ENCODE results near the gene PIMREG.

Gene PIMREG

GRCh38 chr17:6491071-6491700 lies 46.9 kb downstream of the PIMREG start:
- TF ChIP-seq TAF1 (IDR thresholded peaks at IDR 0.05; ENCODE audit: low read depth, low read length) (no peak), POLR2AphosphoS5 (IDR thresholded peaks at IDR 0.05; ENCODE audit: low read depth, low read length) (no peak), SPI1 (IDR thresholded peaks at IDR 0.05; ENCODE audit: low read depth, low read length) (no peak), POLR2A (IDR thresholded peaks at IDR 0.05; ENCODE audit: low read depth, low read length) (no peak), PAX5 (IDR thresholded peaks at IDR 0.05; ENCODE audit: insufficient read depth, low read length, severe bottlenecking) (no peak), POU2F2 (IDR thresholded peaks at IDR 0.05; ENCODE audit: low read depth, low read length) (no peak)
- FAIRE-seq = no peak
- DNase-seq (ENCODE audit: insufficient read length, low spot score) = no peak

- TF ChIP-seq SPI1 (IDR thresholded peaks at IDR 0.05; ENCODE audit: low read depth, low read length) (no peak), PAX5 (IDR thresholded peaks at IDR 0.05; ENCODE audit: insufficient read depth, low read length, severe bottlenecking) (no peak), POU2F2 (IDR thresholded peaks at IDR 0.05; ENCODE audit: low read depth, low read length) (no peak), TAF1 (IDR thresholded peaks at IDR 0.05; ENCODE audit: low read depth, low read length) (no peak), POLR2A (IDR thresholded peaks at IDR 0.05; ENCODE audit: low read depth, low read length) (no peak), POLR2AphosphoS5 (IDR thresholded peaks at IDR 0.05; ENCODE audit: low read depth, low read length) (no peak)
- DNase-seq (ENCODE audit: insufficient read length, low spot score) (no peak), FAIRE-seq (no peak)
These were observed 48.8 kb downstream of the PIMREG start for GRCh38 chr17:6492892-6493674.

- DNase-seq (ENCODE audit: insufficient read length, low spot score) = no peak
- TF ChIP-seq POLR2A (IDR thresholded peaks at IDR 0.05; ENCODE audit: low read depth, low read length) (no peak), POU2F2 (IDR thresholded peaks at IDR 0.05; ENCODE audit: low read depth, low read length) (no peak), SPI1 (IDR thresholded peaks at IDR 0.05; ENCODE audit: low read depth, low read length) (no peak), POLR2AphosphoS5 (IDR thresholded peaks at IDR 0.05; ENCODE audit: low read depth, low read length) (no peak), PAX5 (IDR thresholded peaks at IDR 0.05; ENCODE audit: insufficient read depth, low read length, severe bottlenecking) (no peak)
- no peak for FAIRE-seq
These were observed 50.1 kb downstream of the PIMREG start for GRCh38 chr17:6494239-6494941.

GRCh38 chr17:6495450-6496115 lies 51.3 kb downstream of the PIMREG start:
- FAIRE-seq (peak; percentile 26), DNase-seq (ENCODE audit: insufficient read length, low spot score) (no peak)
- TF ChIP-seq POLR2A (IDR thresholded peaks at IDR 0.05; ENCODE audit: low read depth, low read length) (no peak), TAF1 (IDR thresholded peaks at IDR 0.05; ENCODE audit: low read depth, low read length) (no peak), POU2F2 (IDR thresholded peaks at IDR 0.05; ENCODE audit: low read depth, low read length) (no peak), SPI1 (IDR thresholded peaks at IDR 0.05; ENCODE audit: low read depth, low read length) (no peak), PAX5 (IDR thresholded peaks at IDR 0.05; ENCODE audit: insufficient read depth, low read length, severe bottlenecking) (no peak), POLR2AphosphoS5 (IDR thresholded peaks at IDR 0.05; ENCODE audit: low read depth, low read length) (no peak)

GRCh38 chr17:6496116-6496481 lies 51.8 kb downstream of the PIMREG start:
- DNase-seq (ENCODE audit: insufficient read length, low spot score) (no peak), FAIRE-seq (peak; percentile 67)
- TF ChIP-seq POLR2AphosphoS5 (IDR thresholded peaks at IDR 0.05; ENCODE audit: low read depth, low read length) = no peak
- TF ChIP-seq POU2F2 (IDR thresholded peaks at IDR 0.05; ENCODE audit: low read depth, low read length) = peak; percentile 76; the same call in 1 of the 2 replicates

- FAIRE-seq (no peak), DNase-seq (ENCODE audit: insufficient read length, low spot score) (no peak)
- TF ChIP-seq SPI1 (IDR thresholded peaks at IDR 0.05; ENCODE audit: low read depth, low read length) = no peak
- no peak for TF ChIP-seq POLR2AphosphoS5 (IDR thresholded peaks at IDR 0.05; ENCODE audit: low read depth, low read length)
- no peak for TF ChIP-seq PAX5 (IDR thresholded peaks at IDR 0.05; ENCODE audit: insufficient read depth, low read length, severe bottlenecking)
- no peak for TF ChIP-seq TAF1 (IDR thresholded peaks at IDR 0.05; ENCODE audit: low read depth, low read length)
- no peak for TF ChIP-seq POLR2A (IDR thresholded peaks at IDR 0.05; ENCODE audit: low read depth, low read length)
- no peak for TF ChIP-seq POU2F2 (IDR thresholded peaks at IDR 0.05; ENCODE audit: low read depth, low read length)
These were observed 52.6 kb downstream of the PIMREG start for GRCh38 chr17:6496640-6497441.

GRCh38 chr17:6497496-6498221 lies 53.4 kb downstream of the PIMREG start:
- FAIRE-seq = no peak
- TF ChIP-seq TAF1 (IDR thresholded peaks at IDR 0.05; ENCODE audit: low read depth, low read length) (no peak), SPI1 (IDR thresholded peaks at IDR 0.05; ENCODE audit: low read depth, low read length) (no peak), POLR2A (IDR thresholded peaks at IDR 0.05; ENCODE audit: low read depth, low read length) (no peak), POLR2AphosphoS5 (IDR thresholded peaks at IDR 0.05; ENCODE audit: low read depth, low read length) (no peak), POU2F2 (IDR thresholded peaks at IDR 0.05; ENCODE audit: low read depth, low read length) (no peak), PAX5 (IDR thresholded peaks at IDR 0.05; ENCODE audit: insufficient read depth, low read length, severe bottlenecking) (no peak)
- no peak for DNase-seq (ENCODE audit: insufficient read length, low spot score)

GRCh38 chr17:6498356-6498755 lies 54.1 kb downstream of the PIMREG start:
- DNase-seq (ENCODE audit: insufficient read length, low spot score) (no peak), FAIRE-seq (no peak)
- TF ChIP-seq POU2F2 (IDR thresholded peaks at IDR 0.05; ENCODE audit: low read depth, low read length) (no peak), PAX5 (IDR thresholded peaks at IDR 0.05; ENCODE audit: insufficient read depth, low read length, severe bottlenecking) (no peak), TAF1 (IDR thresholded peaks at IDR 0.05; ENCODE audit: low read depth, low read length) (no peak), POLR2AphosphoS5 (IDR thresholded peaks at IDR 0.05; ENCODE audit: low read depth, low read length) (no peak), POLR2A (IDR thresholded peaks at IDR 0.05; ENCODE audit: low read depth, low read length) (no peak), SPI1 (IDR thresholded peaks at IDR 0.05; ENCODE audit: low read depth, low read length) (no peak)

All from GM12891 (cell line).